ENCODE measurements around the gene POLA1. TPM values are rescaled to one million over a fixed set of nuclear protein-coding genes. Genes with fewer than 3 reads are reported as not detected.
A peak's percentile ranks its signal among the peaks of the same experiment; 100 is the strongest.

Gene POLA1
- total and polyA plus RNA-seq, 2 experiments from 2014 or later, result 4.9 to 19.0 TPM

DNA sequence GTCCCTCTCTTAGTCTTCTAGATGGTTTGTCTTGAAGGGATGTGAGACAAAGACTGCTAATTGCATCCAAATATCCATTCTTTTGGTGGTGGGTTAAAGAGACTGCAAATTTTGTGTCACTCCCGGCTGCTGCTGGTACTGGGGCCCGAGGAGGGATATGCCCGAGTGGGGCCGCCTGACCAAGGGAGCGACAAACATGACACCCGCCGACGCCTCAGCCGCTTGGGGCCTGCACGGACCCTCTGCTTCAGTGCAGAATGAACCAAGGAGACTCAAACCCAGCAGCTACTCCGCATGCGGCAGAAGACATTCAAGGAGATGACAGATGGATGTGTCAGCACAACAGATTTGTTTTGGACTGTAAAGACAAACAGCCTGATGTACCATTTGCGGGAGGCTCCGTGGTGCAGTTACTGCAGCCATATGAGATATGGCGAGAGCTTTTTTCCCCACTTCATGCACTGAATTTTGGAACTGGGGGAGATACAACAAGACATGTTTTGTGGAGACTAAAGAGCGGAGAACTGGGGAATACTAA lies 335.6 kb downstream of the POLA1 start:
- Histone ChIP-seq H4K20me1 (ENCODE audit: insufficient read depth, poor library complexity, severe bottlenecking) (no peaks in the 10 kb centered on the region), H2AFZ (no peak overlapping the region), H3K4me2 (no peak overlapping the region), H3K9me2 (replicated peaks; ENCODE audit: insufficient read depth) (no peaks in the 10 kb centered on the region), H3K27ac (no peak overlapping the region), H3K36me3 (replicated peaks; ENCODE audit: insufficient read depth, low read depth) (no peaks in the 10 kb centered on the region), H3K4me3 (no peak overlapping the region), H3K9me3 (ENCODE audit: low read depth) (no peaks in the 10 kb centered on the region), H3K79me2 (no peaks in the 10 kb centered on the region), H3K4me1 (ENCODE audit: insufficient read depth) (no peaks in the 10 kb centered on the region), H3K27me3 (peaks cover 30% of the 10 kb centered on the region)
- 90% methylated on average over 16 of the region's 16 CpGs for WGBS (ENCODE audit: low lambda C conversion rate, missing lambda C conversion rate)
- no peak for DNase-seq (ENCODE audit: low spot score)
- TF ChIP-seq, protein P1, sequence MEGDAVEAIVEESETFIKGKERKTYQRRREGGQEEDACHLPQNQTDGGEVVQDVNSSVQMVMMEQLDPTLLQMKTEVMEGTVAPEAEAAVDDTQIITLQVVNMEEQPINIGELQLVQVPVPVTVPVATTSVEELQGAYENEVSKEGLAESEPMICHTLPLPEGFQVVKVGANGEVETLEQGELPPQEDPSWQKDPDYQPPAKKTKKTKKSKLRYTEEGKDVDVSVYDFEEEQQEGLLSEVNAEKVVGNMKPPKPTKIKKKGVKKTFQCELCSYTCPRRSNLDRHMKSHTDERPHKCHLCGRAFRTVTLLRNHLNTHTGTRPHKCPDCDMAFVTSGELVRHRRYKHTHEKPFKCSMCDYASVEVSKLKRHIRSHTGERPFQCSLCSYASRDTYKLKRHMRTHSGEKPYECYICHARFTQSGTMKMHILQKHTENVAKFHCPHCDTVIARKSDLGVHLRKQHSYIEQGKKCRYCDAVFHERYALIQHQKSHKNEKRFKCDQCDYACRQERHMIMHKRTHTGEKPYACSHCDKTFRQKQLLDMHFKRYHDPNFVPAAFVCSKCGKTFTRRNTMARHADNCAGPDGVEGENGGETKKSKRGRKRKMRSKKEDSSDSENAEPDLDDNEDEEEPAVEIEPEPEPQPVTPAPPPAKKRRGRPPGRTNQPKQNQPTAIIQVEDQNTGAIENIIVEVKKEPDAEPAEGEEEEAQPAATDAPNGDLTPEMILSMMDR (IDR thresholded peaks at IDR 0.05; ENCODE audit: poor library complexity), result no peak
- no peak for TF ChIP-seq EZH2phosphoT487 (IDR thresholded peaks at IDR 0.05; ENCODE audit: low read depth, severe bottlenecking, unreplicated experiment)
- TF ChIP-seq EZH2 (IDR thresholded peaks at IDR 0.05; ENCODE audit: borderline replicate concordance), result no peak

DNA sequence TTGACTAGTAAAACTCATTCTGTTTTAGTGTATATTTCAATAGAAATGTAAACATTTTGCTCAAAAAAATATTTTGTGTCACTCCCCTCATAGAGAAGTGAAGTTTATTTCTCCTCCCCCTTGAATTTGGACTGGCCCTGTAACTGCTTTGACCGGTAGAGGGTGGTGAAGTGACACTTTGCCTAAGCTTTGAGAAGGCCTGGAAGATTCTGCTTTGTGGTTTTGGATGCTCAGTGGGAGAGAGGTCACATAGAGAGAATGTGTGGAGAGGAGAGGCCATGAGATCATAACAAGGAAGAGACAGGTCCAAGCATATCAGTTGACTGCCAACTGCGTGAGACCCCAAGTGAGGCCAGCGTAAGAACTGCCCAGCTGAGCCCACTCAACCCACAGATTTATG lies 341.2 kb downstream of the POLA1 start:
- H3K4me1 ChIP-seq (ENCODE audit: insufficient read depth), result no peaks in the 10 kb centered on the region
- H3K36me3 ChIP-seq (replicated peaks; ENCODE audit: insufficient read depth, low read depth), result no peaks in the 10 kb centered on the region
- H3K79me2 ChIP-seq, result no peaks in the 10 kb centered on the region
- no peaks in the 10 kb centered on the region for H4K20me1 ChIP-seq (ENCODE audit: insufficient read depth, poor library complexity, severe bottlenecking)
- no peak overlapping the region for H2AFZ ChIP-seq
- no peak overlapping the region for H3K27ac ChIP-seq
- no peaks in the 10 kb centered on the region for H3K9me3 ChIP-seq (ENCODE audit: low read depth)
- no peaks in the 10 kb centered on the region for H3K9me2 ChIP-seq (replicated peaks; ENCODE audit: insufficient read depth)
- H3K4me3 ChIP-seq, result no peak overlapping the region
- no peaks in the 10 kb centered on the region for H3K27me3 ChIP-seq
- H3K4me2 ChIP-seq, result no peak overlapping the region
- no peak for DNase-seq (ENCODE audit: low spot score)
- TF ChIP-seq EZH2phosphoT487 (IDR thresholded peaks at IDR 0.05; ENCODE audit: low read depth, severe bottlenecking, unreplicated experiment) (no peak), EZH2 (IDR thresholded peaks at IDR 0.05; ENCODE audit: borderline replicate concordance) (no peak)
- TF ChIP-seq, protein P1 (IDR thresholded peaks at IDR 0.05; ENCODE audit: poor library complexity), result peak; percentile 40
- WGBS (ENCODE audit: low lambda C conversion rate, missing lambda C conversion rate), result 58% methylated on average over 3 of the region's 3 CpGs

DNA sequence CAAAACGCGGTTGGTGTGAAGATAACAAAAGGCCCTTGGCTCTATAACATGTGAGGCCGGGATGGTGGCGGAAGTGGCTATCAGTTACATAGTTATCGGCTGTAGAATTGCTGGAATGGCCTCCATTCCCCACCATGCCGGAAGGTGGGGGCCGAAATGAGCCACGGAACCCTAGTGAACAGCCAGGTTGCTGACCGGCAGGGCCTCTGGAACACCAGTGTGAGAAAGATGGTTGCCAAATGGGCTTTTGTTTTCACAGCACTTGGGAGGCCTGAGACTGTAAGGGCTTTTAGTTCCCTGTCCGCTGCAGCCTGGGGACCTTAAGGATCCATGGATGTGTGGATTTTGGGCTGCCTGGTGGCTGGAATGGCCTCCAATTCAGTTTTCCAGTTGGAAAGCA lies 345.3 kb downstream of the POLA1 start:
- Histone ChIP-seq H3K79me2 (no peaks in the 10 kb centered on the region), H3K9me2 (replicated peaks; ENCODE audit: insufficient read depth) (no peaks in the 10 kb centered on the region), H4K20me1 (ENCODE audit: insufficient read depth, poor library complexity, severe bottlenecking) (no peaks in the 10 kb centered on the region), H3K27me3 (no peaks in the 10 kb centered on the region), H2AFZ (no peak overlapping the region), H3K4me1 (ENCODE audit: insufficient read depth) (no peaks in the 10 kb centered on the region), H3K4me3 (no peak overlapping the region), H3K27ac (no peak overlapping the region), H3K36me3 (replicated peaks; ENCODE audit: insufficient read depth, low read depth) (no peaks in the 10 kb centered on the region), H3K9me3 (ENCODE audit: low read depth) (no peaks in the 10 kb centered on the region), H3K4me2 (no peak overlapping the region)
- no peak for DNase-seq (ENCODE audit: low spot score)
- 86% methylated on average over 10 of the region's 10 CpGs for WGBS (ENCODE audit: low lambda C conversion rate, missing lambda C conversion rate)
- TF ChIP-seq, protein P1 (IDR thresholded peaks at IDR 0.05; ENCODE audit: poor library complexity), result no peak
- TF ChIP-seq EZH2 (IDR thresholded peaks at IDR 0.05; ENCODE audit: borderline replicate concordance) (no peak), EZH2phosphoT487 (IDR thresholded peaks at IDR 0.05; ENCODE audit: low read depth, severe bottlenecking, unreplicated experiment) (no peak)

Measured in hepatocyte (in vitro differentiated cells).